GM12878 (cell line): ENCODE results near the gene PREX1. TPM values are rescaled to one million over a fixed set of nuclear protein-coding genes. Genes with fewer than 3 reads are reported as not detected.

Experiments used
- ATAC-seq: fragments of 200-7000 bp; cut with Tn5 transposase; 3 replicates; pipeline ENCODE4 v1.9.1; 2020; ENCODE audit warnings: mild to moderate bottlenecking, moderate library complexity
- BruUV-seq: library from RNA; stranded (reverse); fragments of 400-500 nt; replicated peaks from 2 replicates; lab custom pipeline; 2021; lab: Mats Ljungman, UMichigan
- CTCF ChIA-PET: fragments of 300-600 bp; sonication (Branson Sonifier 250); formaldehyde crosslinking; extraction: SDS; loops from one replicate; lab custom pipeline; 2021; ENCODE audit warnings: inconsistent platforms; lab: Yijun Ruan, JAX
- POLR2A ChIA-PET: fragments of 350-600 bp; formaldehyde crosslinking; extraction: SDS; loops from one replicate; lab custom pipeline; 2021; ENCODE audit warnings: inconsistent platforms; lab: Charles Lee
- RAD21 ChIA-PET: fragments of 300-600 bp; sonication (Branson Sonifier 250); formaldehyde crosslinking; loops from one replicate; lab custom pipeline; 2023; ENCODE audit warnings: antibody characterized with exemption; ENCODE audit not compliant: unreplicated experiment; lab: Charles Lee
- SMC1A ChIA-PET: fragments of 300-600 bp; sonication (Branson Sonifier 250); formaldehyde crosslinking; loops from one replicate; lab custom pipeline; 2023; ENCODE audit not compliant: unreplicated experiment, uncharacterized antibody; lab: Charles Lee
- DNase-seq: peaks from one replicate; pipeline ENCODE4 v3.0.0-alpha.2; 2011; ENCODE audit warnings: low read depth, low spot score
- FAIRE-seq: peaks from 3 replicates; lab custom pipeline; 2011; peaks lifted over from hg19 to GRCh38; lab: Jason Lieb, UNC
- H2AFZ ChIP-seq: 2 replicates; pipeline ENCODE4 v1.6.0; 2011; ENCODE audit warnings: low read depth, low read length, control low read depth; ENCODE audit not compliant: control insufficient read depth
- H3K27ac ChIP-seq: 2 replicates; pipeline ENCODE4 v1.5.1; 2011; ENCODE audit warnings: control low read depth; ENCODE audit not compliant: control insufficient read depth, insufficient read depth
- H3K27me3 ChIP-seq, 2 experiments: replicated peaks in 1 of 2; 2 replicates each; pipeline versions ENCODE4 v1.6.0 to v1.6.1; 2011; ENCODE audit warnings: low read length in 1 of 2; ENCODE audit not compliant: control insufficient read depth in 2 of 2, insufficient read depth in 2 of 2
- H3K36me3 ChIP-seq, 2 experiments: 2 replicates each; pipeline ENCODE4 v1.5.1; 2011; ENCODE audit warnings: low read length in 1 of 2; ENCODE audit not compliant: control insufficient read depth in 2 of 2, insufficient read depth in 2 of 2
- H3K4me1 ChIP-seq: 2 replicates; pipeline ENCODE4 v1.6.1; 2011; ENCODE audit warnings: mild to moderate bottlenecking, low read length, moderate library complexity, mixed read lengths; ENCODE audit not compliant: control insufficient read depth, insufficient read depth
- H3K4me2 ChIP-seq: 2 replicates; pipeline ENCODE4 v1.6.0; 2011; ENCODE audit warnings: control low read depth; ENCODE audit not compliant: control insufficient read depth, insufficient read depth
- H3K4me3 ChIP-seq: fragments of 200-600 bp; sonication (generic); 2 replicates; pipeline ENCODE4 v1.5.1; 2016
- H3K79me2 ChIP-seq: 2 replicates; pipeline ENCODE4 v1.6.0; 2011; ENCODE audit warnings: low read length; ENCODE audit not compliant: control insufficient read depth, insufficient read depth
- H3K9ac ChIP-seq: 2 replicates; pipeline ENCODE4 v1.8.0; 2011; ENCODE audit warnings: low read length, control low read depth, mixed read lengths; ENCODE audit not compliant: control insufficient read depth, insufficient read depth
- H3K9me3 ChIP-seq: replicated peaks from 3 replicates; pipeline ENCODE4 v1.5.1; 2011; ENCODE audit warnings: mild to moderate bottlenecking, low read length; ENCODE audit not compliant: control insufficient read depth, insufficient read depth
- H4K20me1 ChIP-seq: 2 replicates; pipeline ENCODE4 v1.6.0; 2011; ENCODE audit not compliant: control insufficient read depth, insufficient read depth
- BCL3 ChIP-seq: IDR thresholded peaks from 2 replicates; pipeline ENCODE4 v1.6.1; 2011; ENCODE audit warnings: borderline replicate concordance, low read depth, mild to moderate bottlenecking, moderate library complexity, low read length; ENCODE audit not compliant: insufficient read depth, poor library complexity, severe bottlenecking
- ESRRA ChIP-seq: IDR thresholded peaks from 2 replicates; pipeline ENCODE4 v1.6.1; 2012; ENCODE audit warnings: mild to moderate bottlenecking, low read length, improper control_type of control experiment
- HDAC6 ChIP-seq: fragments of 200-600 bp; sonication (generic); IDR thresholded peaks from one replicate; pipeline ENCODE4 v1.8.0; 2017; ENCODE audit warnings: antibody characterized with exemption; ENCODE audit not compliant: unreplicated experiment
- IKZF1 ChIP-seq: fragments of 450-650 bp; conservative IDR thresholded peaks from 2 replicates; pipeline ENCODE4 v1.6.1; 2017; ENCODE audit warnings: antibody characterized with exemption, mild to moderate bottlenecking
- IRF4 ChIP-seq: IDR thresholded peaks from 2 replicates; pipeline ENCODE4 v1.6.1; 2011; ENCODE audit warnings: low read depth, low read length
- SRF ChIP-seq, 2 experiments: IDR thresholded peaks; 2 replicates each; pipeline ENCODE4 v1.6.1; 2011; ENCODE audit warnings: low read depth in 2 of 2, low read length in 2 of 2, mild to moderate bottlenecking in 1 of 2, moderate library complexity in 1 of 2
- SUPT20H ChIP-seq: IDR thresholded peaks from 2 replicates; pipeline ENCODE4 v1.6.1; 2011; ENCODE audit warnings: low read depth, mild to moderate bottlenecking, low read length, moderate library complexity, borderline replicate concordance; ENCODE audit not compliant: control insufficient read depth
- WRNIP1 ChIP-seq: IDR thresholded peaks from 2 replicates; pipeline ENCODE4 v1.6.1; 2011; ENCODE audit warnings: low read depth, low read length, improper control_type of control experiment, borderline replicate concordance
- ZNF207 ChIP-seq: fragments of 450-650 bp; IDR thresholded peaks from 2 replicates; pipeline ENCODE4 v1.6.1; 2014; ENCODE audit warnings: antibody characterized with exemption, mild to moderate bottlenecking, borderline replicate concordance
- ZNF592 ChIP-seq: fragments of 450-650 bp; IDR thresholded peaks from 2 replicates; pipeline ENCODE4 v1.6.1; 2017; ENCODE audit warnings: mild to moderate bottlenecking, moderate library complexity
- WGBS: methylation state at CpG from one replicate; pipeline ENCODE4 v1.1.6; 2016; ENCODE audit warnings: low lambda C conversion rate; ENCODE audit not compliant: insufficient replicate concordance, insufficient coverage; ENCODE audit errors: missing lambda C conversion rate; 5-methylcytosine and 5-hydroxymethylcytosine counted together
- in situ Hi-C: fragments of 300-500 bp; cut with MboI; formaldehyde crosslinking; loops from 9 replicates; pipeline ENCODE4 v1.14.3; 2018; ENCODE audit warnings: mixed read lengths
- intact Hi-C: fragments of 100-400 bp; cut with micrococcal nuclease; formaldehyde crosslinking; loops from one replicate; pipeline ENCODE4 v1.14.2; 2022; ENCODE audit not compliant: unreplicated experiment
- polyA plus RNA-seq, 11 experiments: library from polyadenylated mRNA; depleted of rRNA in 4 of 11; unstranded in 6 of 11; stranded (reverse) in 5 of 11; fragments of >200 nt; fragmentation: Nextera tagmentation in 4 of 11; fragmentation: Illumina TruSeq in 1 of 11; extraction: Ambion mirVana in 4 of 11; extraction: Trizol in 1 of 11; gene quantifications; 1 replicate in 1 of 11; 2 replicates in 10 of 11; pipeline versions ENCODE4 v1.2.1 to v1.2.3, GENCODE V29; 2011 to 2016; ENCODE audit warnings: inconsistent platforms in 2 of 11, missing spikeins in 2 of 11, low read depth in 1 of 11
- total RNA-seq, 4 experiments: library from RNA; depleted of rRNA in 3 of 4; stranded (reverse); fragments of >200 nt in 3 of 4; fragmentation: Illumina TruSeq in 1 of 4; extraction: Trizol in 1 of 4; gene quantifications; 2 replicates each; pipeline versions ENCODE4 v1.2.1 to v1.2.3, GENCODE V29; 2013 to 2021

The PREX1 gene
- total and polyA plus RNA-seq, 10 of the 15 experiments (the other 5 are each of a cell fraction or from before 2014, with no cell fraction given) = 2.6 to 114 (median 38.9) TPM

- ATAC-seq (no peak), DNase-seq (no peak), FAIRE-seq (no peak)
- Histone ChIP-seq H4K20me1 (no peaks in the 10 kb centered on the region), H3K36me3 (no peaks in the 10 kb centered on the region), H3K4me1 (peaks cover 28% of the 10 kb centered on the region), H3K27me3 (no peaks in the 10 kb centered on the region), H3K4me3 (no peak overlapping the region), H2AFZ (no peak overlapping the region), H3K9ac (no peak overlapping the region), H3K9me3 (peaks cover 3% of the 10 kb centered on the region; the same call in 1 of the 3 replicates), H3K4me2 (no peak overlapping the region), H3K27ac (no peak overlapping the region), H3K79me2 (no peaks in the 10 kb centered on the region)
- no peak for TF ChIP-seq SRF (IDR thresholded peaks at IDR 0.05; ENCODE audit: low read depth in 2 of 2, low read length in 2 of 2)
- TF ChIP-seq SUPT20H = no peak
- no peak for TF ChIP-seq WRNIP1
- RAD21 ChIA-PET = no interaction called here
- SMC1A ChIA-PET = no interaction called here
- no TSS peak for BruUV-seq
- in situ Hi-C loops = no loop called here
- POLR2A ChIA-PET = no interaction called here
- intact Hi-C loops = no loop called here
- 100% methylated on average over 4 of the region's 5 CpGs for WGBS
- CTCF ChIA-PET = no interaction called here
Measured at GRCh38 chr20:48856130-48856529, 28.3 kb upstream of the PREX1 start.

- ATAC-seq (peak; percentile 41; the same call in 2 of the 3 replicates), FAIRE-seq (no peak), DNase-seq (no peak)
- POLR2A ChIA-PET = interaction anchor here (1.4 kb wide), 1 partner anchor 26 kb away, joined by 3 read pairs; no protein-coding TSS in a partner anchor
- peaks cover 18% of the 10 kb centered on the region for H3K4me1 ChIP-seq
- intact Hi-C loops (no loop called here), in situ Hi-C loops (no loop called here)
- 81% methylated on average over 4 of the region's 4 CpGs for WGBS
- no peaks in the 10 kb centered on the region for H3K27me3 ChIP-seq
- H3K27ac ChIP-seq = no peak overlapping the region
- TF ChIP-seq HDAC6 = no peak
- TF ChIP-seq ESRRA = no peak
- no peak for TF ChIP-seq BCL3
- TF ChIP-seq IKZF1 = no peak
- TF ChIP-seq IRF4 = no peak
- no peak for TF ChIP-seq ZNF207
- no peak for TF ChIP-seq ZNF592
- no peak for TF ChIP-seq SRF (IDR thresholded peaks at IDR 0.05; ENCODE audit: low read depth in 2 of 2, low read length in 2 of 2)
- H3K4me3 ChIP-seq = no peak overlapping the region
- peaks cover 3% of the 10 kb centered on the region; the same call in 1 of the 3 replicates for H3K9me3 ChIP-seq
- H2AFZ ChIP-seq = peak overlapping the region; percentile 46
- CTCF ChIA-PET = no interaction called here
- no peaks in the 10 kb centered on the region for H4K20me1 ChIP-seq
- SMC1A ChIA-PET = interaction anchor here (0.8 kb wide), 1 partner anchor 14 kb away, joined by 3 read pairs; no protein-coding TSS in a partner anchor
- no peaks in the 10 kb centered on the region for H3K36me3 ChIP-seq
- peak overlapping the region; percentile 17; the same call in 1 of the 2 replicates for H3K4me2 ChIP-seq
- H3K79me2 ChIP-seq = no peaks in the 10 kb centered on the region
- RAD21 ChIA-PET = interaction anchor here (1.5 kb wide), 1 partner anchor 49 kb away, joined by 4 read pairs; no protein-coding TSS in a partner anchor
- no TSS peak for BruUV-seq
- no peak overlapping the region for H3K9ac ChIP-seq
Measured at GRCh38 chr20:48855046-48855445, 27.2 kb upstream of the PREX1 start.
